Measurements from ENCODE around the gene DCTN4. TPM values are rescaled to one million over a fixed set of nuclear protein-coding genes. Genes with fewer than 3 reads are reported as not detected.
A peak's percentile ranks its signal among the peaks of the same experiment; 100 is the strongest.

Gene DCTN4
- total RNA-seq, 1 donor from 2014 or later, result 73.3 TPM

- Mint-ChIP-seq H3K27ac (no peak overlapping the region), H3K27me3 (peaks cover 6% of the 10 kb centered on the region), H3K9me3 (ENCODE audit: low read depth) (peaks cover 3% of the 10 kb centered on the region), H3K4me3 (ENCODE audit: low read depth) (no peak overlapping the region), H3K4me1 (ENCODE audit: low read depth) (peaks cover 23% of the 10 kb centered on the region), H3K36me3 (ENCODE audit: insufficient read depth) (peaks cover 7% of the 10 kb centered on the region)
- TF ChIP-seq CTCF (IDR thresholded peaks at IDR 0.05; ENCODE audit: unreplicated experiment), result no peak
- DNase-seq (ENCODE audit: low spot score, unreplicated experiment), result no peak
Measured at GRCh38 chr5:150782850-150783249, 24.0 kb upstream of the DCTN4 start.

GRCh38 chr5:150781706-150782614 is 23.1 kb upstream of the DCTN4 start:
- Mint-ChIP-seq H3K4me1 (ENCODE audit: low read depth) (peaks cover 26% of the 10 kb centered on the region), H3K36me3 (ENCODE audit: insufficient read depth) (peaks cover 7% of the 10 kb centered on the region), H3K27me3 (peaks cover 6% of the 10 kb centered on the region), H3K4me3 (ENCODE audit: low read depth) (no peak overlapping the region), H3K27ac (no peak overlapping the region), H3K9me3 (ENCODE audit: low read depth) (peaks cover 3% of the 10 kb centered on the region)
- no peak for TF ChIP-seq CTCF (IDR thresholded peaks at IDR 0.05; ENCODE audit: unreplicated experiment)
- DNase-seq (ENCODE audit: low spot score, unreplicated experiment), result no peak

GRCh38 chr5:150780816-150781221 is 22.0 kb upstream of the DCTN4 start:
- peaks cover 26% of the 10 kb centered on the region for H3K4me1 Mint-ChIP-seq (ENCODE audit: low read depth)
- no peak for DNase-seq (ENCODE audit: low spot score, unreplicated experiment)
- H3K27ac Mint-ChIP-seq, result no peak overlapping the region
- H3K27me3 Mint-ChIP-seq, result peaks cover 9% of the 10 kb centered on the region
- peaks cover under 1% of the 10 kb centered on the region for H3K9me3 Mint-ChIP-seq (ENCODE audit: low read depth)
- no peak for TF ChIP-seq CTCF (IDR thresholded peaks at IDR 0.05; ENCODE audit: unreplicated experiment)
- H3K4me3 Mint-ChIP-seq (ENCODE audit: low read depth), result no peak overlapping the region
- H3K36me3 Mint-ChIP-seq (ENCODE audit: insufficient read depth), result peaks cover 5% of the 10 kb centered on the region

- Mint-ChIP-seq H3K36me3 (ENCODE audit: insufficient read depth) (peaks cover 2% of the 10 kb centered on the region), H3K9me3 (ENCODE audit: low read depth) (no peaks in the 10 kb centered on the region), H3K27me3 (peaks cover 9% of the 10 kb centered on the region), H3K4me1 (ENCODE audit: low read depth) (peaks cover 26% of the 10 kb centered on the region), H3K27ac (no peak overlapping the region), H3K4me3 (ENCODE audit: low read depth) (peak overlapping the region; percentile 46)
- no peak for DNase-seq (ENCODE audit: low spot score, unreplicated experiment)
- TF ChIP-seq CTCF (IDR thresholded peaks at IDR 0.05; ENCODE audit: unreplicated experiment), result no peak
Measured at GRCh38 chr5:150780187-150780692, 21.4 kb upstream of the DCTN4 start.

- Mint-ChIP-seq H3K4me1 (ENCODE audit: low read depth) (peaks cover 26% of the 10 kb centered on the region), H3K9me3 (ENCODE audit: low read depth) (no peaks in the 10 kb centered on the region)
Measured at GRCh38 chr5:150779397-150780186, 20.8 kb upstream of the DCTN4 start.

More at GRCh38 chr5:150779397-150780186, 20.8 kb upstream of the DCTN4 start:
- H3K4me3 Mint-ChIP-seq (ENCODE audit: low read depth), result peak overlapping the region; percentile 96
- peaks cover 1% of the 10 kb centered on the region for H3K36me3 Mint-ChIP-seq (ENCODE audit: insufficient read depth)
- H3K27me3 Mint-ChIP-seq, result peaks cover 9% of the 10 kb centered on the region
- TF ChIP-seq CTCF (IDR thresholded peaks at IDR 0.05; ENCODE audit: unreplicated experiment), result no peak
- peak overlapping the region; percentile 94 for H3K27ac Mint-ChIP-seq
- DNase-seq (ENCODE audit: low spot score, unreplicated experiment), result no peak

All from progenitor cell of endocrine pancreas (in vitro differentiated cells).